ENCODE data around the gene TTLL11. TPM values are rescaled to one million over a fixed set of nuclear protein-coding genes. Genes with fewer than 3 reads are reported as not detected.

TTLL11 gene
- polyA plus RNA-seq, 1 of the 3 experiments (the other 2 are of a cell fraction): 6.8 TPM

DNA sequence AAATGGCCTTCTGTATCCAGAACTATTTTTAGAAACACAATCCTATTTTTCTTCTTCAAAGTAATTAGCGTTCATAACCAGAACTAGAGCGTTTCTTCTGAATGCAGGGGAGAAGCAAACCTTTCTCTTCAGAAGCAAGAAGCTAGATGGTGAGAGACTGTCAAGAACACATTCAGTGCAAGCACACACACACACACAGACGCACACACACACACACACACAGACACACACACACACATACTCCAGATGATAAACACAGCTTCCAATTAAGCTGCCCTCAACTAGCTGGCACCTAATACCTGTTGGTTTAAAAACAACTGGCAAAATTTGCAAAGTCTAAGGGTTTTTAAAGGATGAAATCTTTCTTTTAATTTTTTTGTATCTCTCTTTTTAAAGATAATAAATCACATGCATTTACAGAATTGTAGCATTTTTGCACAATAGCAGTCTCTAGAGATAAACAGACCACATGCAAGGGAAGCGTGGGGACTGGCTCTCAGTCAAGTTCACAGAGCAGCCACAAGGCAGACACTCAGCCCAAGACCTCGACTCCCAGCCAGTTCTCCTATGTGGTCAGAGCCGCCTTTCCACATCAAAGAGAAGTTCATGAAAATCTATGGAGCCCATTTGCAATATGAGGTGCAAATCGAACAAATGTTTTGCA, 138.5 kb downstream of the TTLL11 start:
- Histone ChIP-seq H3F3A (replicated peaks; ENCODE audit: insufficient read depth) (no peaks in the 10 kb centered on the region), H3K9me2 (no peaks in the 10 kb centered on the region), H2AFZ (ENCODE audit: low read depth) (no peak overlapping the region), H3K9me3 (no peaks in the 10 kb centered on the region), H3K79me2 (ENCODE audit: insufficient read depth) (peaks cover 85% of the 10 kb centered on the region), H4K20me1 (ENCODE audit: insufficient read depth) (no peaks in the 10 kb centered on the region), H3K4me3 (ENCODE audit: low read depth in 2 of 2, low read length in 1 of 2) (no peak overlapping the region), H3K9ac (no peak overlapping the region), H3K27me3 (ENCODE audit: insufficient read depth) (no peaks in the 10 kb centered on the region), H3K36me3 (replicated peaks in 1 of 2; ENCODE audit: control insufficient read depth in 1 of 2, insufficient read depth in 2 of 2, low read length in 1 of 2) (no peaks in the 10 kb centered on the region), H3K4me1 (ENCODE audit: control insufficient read depth in 1 of 2, insufficient read depth in 2 of 2, low read depth in 1 of 2, low read length in 1 of 2) (peaks cover 8 to 11% of the 10 kb centered on the region in 2 experiments; a peak in 3 of 4 replicates), H3K27ac (ENCODE audit: low read depth in 2 of 2, low read length in 1 of 2) (peak overlapping the region; percentile 14 to 62; a peak in 2 of 4 replicates), H3K4me2 (no peak overlapping the region)
- 67% methylated on average over 7 of the region's 7 CpGs for WGBS (ENCODE audit: low lambda C conversion rate)
- CTCF ChIA-PET: interaction anchor here (1.0 to 1.8 kb wide), 3 partner anchors 11 to 404 kb away, joined by 3 to 7 read pairs (median 3); no protein-coding TSS in a partner anchor
- POLR2A ChIA-PET: no interaction called here
- DNase-seq: peak; percentile 46
- no peak for TF ChIP-seq MAX (IDR thresholded peaks at IDR 0.05; ENCODE audit: low read depth)
- 0 out of 2 replicates have a peak, but pooled peaks have one; percentile 12 for TF ChIP-seq GATA2 (CRISPR knock-in tag; IDR thresholded peaks at IDR 0.05)

DNA sequence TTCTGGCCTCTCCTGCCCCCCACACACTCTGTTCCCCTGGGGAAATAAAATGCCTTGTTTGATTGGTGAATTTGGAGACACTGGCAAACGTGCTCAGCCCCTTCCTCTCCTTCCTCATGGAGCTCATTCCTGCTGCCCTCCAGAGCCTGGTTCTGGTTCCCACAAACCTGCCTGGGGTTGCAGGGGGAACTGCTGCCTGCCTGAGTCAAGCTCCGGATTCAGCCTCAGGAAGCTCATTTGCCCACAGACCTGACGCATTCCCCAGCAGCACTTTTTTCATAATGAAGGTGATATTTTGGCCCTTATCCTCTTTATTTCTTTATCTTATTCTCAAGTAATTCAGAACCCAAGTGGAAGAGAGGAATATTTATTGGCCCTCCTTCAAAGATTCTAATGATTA, 140.5 kb downstream of the TTLL11 start:
- WGBS (ENCODE audit: low lambda C conversion rate): 81% methylated on average over 3 of the region's 3 CpGs
- ChIA-PET CTCF (interaction anchor here (0.6 to 1.2 kb wide), 3 partner anchors 22 to 413 kb away, joined by 3 read pairs; no protein-coding TSS in a partner anchor), POLR2A (interaction anchor here (1.1 kb wide), 1 partner anchor 10 kb away, joined by 6 read pairs; no protein-coding TSS in a partner anchor)

GRCh38 chr9:121950866-121951265, 142.2 kb downstream of the TTLL11 start:
- no peak overlapping the region for H2AFZ ChIP-seq (ENCODE audit: low read depth)
- H3K36me3 ChIP-seq (replicated peaks in 1 of 2; ENCODE audit: control insufficient read depth in 1 of 2, insufficient read depth in 2 of 2, low read length in 1 of 2): no peaks in the 10 kb centered on the region
- peaks cover 11 to 16% of the 10 kb centered on the region in 2 experiments for H3K4me1 ChIP-seq (ENCODE audit: control insufficient read depth in 1 of 2, insufficient read depth in 2 of 2, low read depth in 1 of 2, low read length in 1 of 2)
- DNase-seq: no peak
- no peaks in the 10 kb centered on the region for H4K20me1 ChIP-seq (ENCODE audit: insufficient read depth)
- H3K4me3 ChIP-seq (ENCODE audit: low read depth in 2 of 2, low read length in 1 of 2): no peak overlapping the region
- TF ChIP-seq, protein P1, sequence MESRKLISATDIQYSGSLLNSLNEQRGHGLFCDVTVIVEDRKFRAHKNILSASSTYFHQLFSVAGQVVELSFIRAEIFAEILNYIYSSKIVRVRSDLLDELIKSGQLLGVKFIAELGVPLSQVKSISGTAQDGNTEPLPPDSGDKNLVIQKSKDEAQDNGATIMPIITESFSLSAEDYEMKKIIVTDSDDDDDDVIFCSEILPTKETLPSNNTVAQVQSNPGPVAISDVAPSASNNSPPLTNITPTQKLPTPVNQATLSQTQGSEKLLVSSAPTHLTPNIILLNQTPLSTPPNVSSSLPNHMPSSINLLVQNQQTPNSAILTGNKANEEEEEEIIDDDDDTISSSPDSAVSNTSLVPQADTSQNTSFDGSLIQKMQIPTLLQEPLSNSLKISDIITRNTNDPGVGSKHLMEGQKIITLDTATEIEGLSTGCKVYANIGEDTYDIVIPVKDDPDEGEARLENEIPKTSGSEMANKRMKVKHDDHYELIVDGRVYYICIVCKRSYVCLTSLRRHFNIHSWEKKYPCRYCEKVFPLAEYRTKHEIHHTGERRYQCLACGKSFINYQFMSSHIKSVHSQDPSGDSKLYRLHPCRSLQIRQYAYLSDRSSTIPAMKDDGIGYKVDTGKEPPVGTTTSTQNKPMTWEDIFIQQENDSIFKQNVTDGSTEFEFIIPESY (IDR thresholded peaks at IDR 0.05; ENCODE audit: borderline replicate concordance, low read depth): no peak
- no peak for TF ChIP-seq SIN3A (IDR thresholded peaks at IDR 0.05; ENCODE audit: borderline replicate concordance, low read depth, low read length)
- no peak for TF ChIP-seq RXRA (IDR thresholded peaks at IDR 0.05; ENCODE audit: borderline replicate concordance, low read depth)
- no peak for TF ChIP-seq JUND (IDR thresholded peaks at IDR 0.05)
- TF ChIP-seq, protein P2, sequence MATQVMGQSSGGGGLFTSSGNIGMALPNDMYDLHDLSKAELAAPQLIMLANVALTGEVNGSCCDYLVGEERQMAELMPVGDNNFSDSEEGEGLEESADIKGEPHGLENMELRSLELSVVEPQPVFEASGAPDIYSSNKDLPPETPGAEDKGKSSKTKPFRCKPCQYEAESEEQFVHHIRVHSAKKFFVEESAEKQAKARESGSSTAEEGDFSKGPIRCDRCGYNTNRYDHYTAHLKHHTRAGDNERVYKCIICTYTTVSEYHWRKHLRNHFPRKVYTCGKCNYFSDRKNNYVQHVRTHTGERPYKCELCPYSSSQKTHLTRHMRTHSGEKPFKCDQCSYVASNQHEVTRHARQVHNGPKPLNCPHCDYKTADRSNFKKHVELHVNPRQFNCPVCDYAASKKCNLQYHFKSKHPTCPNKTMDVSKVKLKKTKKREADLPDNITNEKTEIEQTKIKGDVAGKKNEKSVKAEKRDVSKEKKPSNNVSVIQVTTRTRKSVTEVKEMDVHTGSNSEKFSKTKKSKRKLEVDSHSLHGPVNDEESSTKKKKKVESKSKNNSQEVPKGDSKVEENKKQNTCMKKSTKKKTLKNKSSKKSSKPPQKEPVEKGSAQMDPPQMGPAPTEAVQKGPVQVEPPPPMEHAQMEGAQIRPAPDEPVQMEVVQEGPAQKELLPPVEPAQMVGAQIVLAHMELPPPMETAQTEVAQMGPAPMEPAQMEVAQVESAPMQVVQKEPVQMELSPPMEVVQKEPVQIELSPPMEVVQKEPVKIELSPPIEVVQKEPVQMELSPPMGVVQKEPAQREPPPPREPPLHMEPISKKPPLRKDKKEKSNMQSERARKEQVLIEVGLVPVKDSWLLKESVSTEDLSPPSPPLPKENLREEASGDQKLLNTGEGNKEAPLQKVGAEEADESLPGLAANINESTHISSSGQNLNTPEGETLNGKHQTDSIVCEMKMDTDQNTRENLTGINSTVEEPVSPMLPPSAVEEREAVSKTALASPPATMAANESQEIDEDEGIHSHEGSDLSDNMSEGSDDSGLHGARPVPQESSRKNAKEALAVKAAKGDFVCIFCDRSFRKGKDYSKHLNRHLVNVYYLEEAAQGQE (IDR thresholded peaks at IDR 0.05; ENCODE audit: low read depth, low read length): no peak
- TF ChIP-seq FOXM1 (IDR thresholded peaks at IDR 0.05; ENCODE audit: low read depth): no peak
- no peak for TF ChIP-seq EP300 (IDR thresholded peaks at IDR 0.05; ENCODE audit: borderline replicate concordance in 1 of 2, low read depth in 1 of 2, low read length in 1 of 2)
- peaks cover 9% of the 10 kb centered on the region for H3F3A ChIP-seq (replicated peaks; ENCODE audit: insufficient read depth)
- CTCF ChIA-PET: interaction anchor here (0.7 to 1.3 kb wide), 2 partner anchors 15 to 20 kb away, joined by 3 read pairs; no protein-coding TSS in a partner anchor
- POLR2A ChIA-PET: no interaction called here
- 85% methylated on average over 6 of the region's 8 CpGs for WGBS (ENCODE audit: low lambda C conversion rate)
- no peaks in the 10 kb centered on the region for H3K27me3 ChIP-seq (ENCODE audit: insufficient read depth)
- no peak overlapping the region for H3K4me2 ChIP-seq
- H3K9me3 ChIP-seq: no peaks in the 10 kb centered on the region
- H3K9ac ChIP-seq: no peak overlapping the region
- H3K79me2 ChIP-seq (ENCODE audit: insufficient read depth): peaks cover 92% of the 10 kb centered on the region
- H3K27ac ChIP-seq (ENCODE audit: low read depth in 2 of 2, low read length in 1 of 2): no peak overlapping the region
- no peaks in the 10 kb centered on the region for H3K9me2 ChIP-seq

More for the DNA sequence above, 140.5 kb downstream of the TTLL11 start:
- Histone ChIP-seq H3K9me2 (no peaks in the 10 kb centered on the region), H4K20me1 (ENCODE audit: insufficient read depth) (no peaks in the 10 kb centered on the region), H3K27ac (ENCODE audit: low read depth in 2 of 2, low read length in 1 of 2) (peak overlapping the region in 1 of 2 experiments; percentile 11; a peak in 1 of 4 replicates), H3K4me3 (ENCODE audit: low read depth in 2 of 2, low read length in 1 of 2) (no peak overlapping the region), H3K4me1 (ENCODE audit: control insufficient read depth in 1 of 2, insufficient read depth in 2 of 2, low read depth in 1 of 2, low read length in 1 of 2) (peaks cover 8 to 11% of the 10 kb centered on the region in 2 experiments; a peak in 2 of 4 replicates), H3K4me2 (no peak overlapping the region), H3K36me3 (replicated peaks in 1 of 2; ENCODE audit: control insufficient read depth in 1 of 2, insufficient read depth in 2 of 2, low read length in 1 of 2) (no peaks in the 10 kb centered on the region), H2AFZ (ENCODE audit: low read depth) (no peak overlapping the region), H3F3A (replicated peaks; ENCODE audit: insufficient read depth) (no peaks in the 10 kb centered on the region), H3K9me3 (no peaks in the 10 kb centered on the region), H3K79me2 (ENCODE audit: insufficient read depth) (peaks cover 85% of the 10 kb centered on the region), H3K9ac (no peak overlapping the region), H3K27me3 (ENCODE audit: insufficient read depth) (no peaks in the 10 kb centered on the region)
- DNase-seq: no peak
- TF ChIP-seq GABPA (IDR thresholded peaks at IDR 0.05; ENCODE audit: low read depth): no peak

All from SK-N-SH (cell line).